Fibroblast of skin of left quadriceps (primary cell): ENCODE data around the gene TRPC6.
"Not testable (repeated sequence)": the region's sequence is repeated elsewhere in the genome, so short reads cannot be mapped to it uniquely, and the experiment has no call there.

Experiments
- DNase-seq, 2 experiments: peaks; one replicate each; pipeline ENCODE4 v3.0.0-alpha.2; 2013; ENCODE audit warnings: low read depth in 2 of 2

The TRPC6 gene

GRCh38 chr11:101521821-101522220 lies 62.0 kb downstream of the TRPC6 start:
- DNase-seq, result no peak

GRCh38 chr11:101516546-101516945 lies 67.3 kb downstream of the TRPC6 start:
- DNase-seq, result no peak

GRCh38 chr11:101511065-101511464 lies 72.7 kb downstream of the TRPC6 start:
- DNase-seq, result no peak

- DNase-seq, result no peak
Observed at GRCh38 chr11:101510591-101510990, 73.2 kb downstream of the TRPC6 start.

GRCh38 chr11:101509922-101510321 lies 73.9 kb downstream of the TRPC6 start:
- no peak for DNase-seq

- no peak for DNase-seq
Observed at GRCh38 chr11:101508370-101508769, 75.4 kb downstream of the TRPC6 start.

- no peak for DNase-seq
Observed at GRCh38 chr11:101498891-101499290, 84.9 kb downstream of the TRPC6 start.

- no peak for DNase-seq
Observed at GRCh38 chr11:101497291-101497690, 86.5 kb downstream of the TRPC6 start.

- peak; percentile 60 to 67 for DNase-seq
Observed at GRCh38 chr11:101487775-101488174, 96.0 kb downstream of the TRPC6 start.

- no peak for DNase-seq
Observed at GRCh38 chr11:101482556-101483124, 101.2 kb downstream of the TRPC6 start.

- DNase-seq, result no peak
Observed at GRCh38 chr11:101478587-101479369, 105.0 kb downstream of the TRPC6 start.

- no peak for DNase-seq
Observed at GRCh38 chr11:101477926-101478325, 105.9 kb downstream of the TRPC6 start.

GRCh38 chr11:101476191-101476590 lies 107.6 kb downstream of the TRPC6 start:
- DNase-seq, result no peak

GRCh38 chr11:101475699-101476098 lies 108.1 kb downstream of the TRPC6 start:
- DNase-seq, result no peak

GRCh38 chr11:101474666-101475065 lies 109.1 kb downstream of the TRPC6 start:
- no peak for DNase-seq

GRCh38 chr11:101470881-101471520 lies 112.8 kb downstream of the TRPC6 start:
- no peak for DNase-seq

GRCh38 chr11:101470419-101470818 lies 113.4 kb downstream of the TRPC6 start:
- DNase-seq, result no peak

GRCh38 chr11:101466352-101466751 lies 117.5 kb downstream of the TRPC6 start:
- DNase-seq, result no peak

- not testable (repeated sequence) for DNase-seq
Observed at GRCh38 chr11:101464388-101464787, 119.4 kb downstream of the TRPC6 start.

- no peak for DNase-seq
Observed at GRCh38 chr11:101459020-101459419, 124.8 kb downstream of the TRPC6 start.

GRCh38 chr11:101458161-101458560 lies 125.6 kb downstream of the TRPC6 start:
- DNase-seq, result no peak

- DNase-seq, result no peak
Observed at GRCh38 chr11:101456812-101457211, 127.0 kb downstream of the TRPC6 start.

- no peak for DNase-seq
Observed at GRCh38 chr11:101453682-101454081, 130.1 kb downstream of the TRPC6 start.
